ENCODE results near the gene RASSF10. TPM values are rescaled to one million over a fixed set of nuclear protein-coding genes. Genes with fewer than 3 reads are reported as not detected.

Gene RASSF10
- total and polyA plus RNA-seq, 8 donors: 2.0 to 22.2 (median 15.6) TPM

DNA sequence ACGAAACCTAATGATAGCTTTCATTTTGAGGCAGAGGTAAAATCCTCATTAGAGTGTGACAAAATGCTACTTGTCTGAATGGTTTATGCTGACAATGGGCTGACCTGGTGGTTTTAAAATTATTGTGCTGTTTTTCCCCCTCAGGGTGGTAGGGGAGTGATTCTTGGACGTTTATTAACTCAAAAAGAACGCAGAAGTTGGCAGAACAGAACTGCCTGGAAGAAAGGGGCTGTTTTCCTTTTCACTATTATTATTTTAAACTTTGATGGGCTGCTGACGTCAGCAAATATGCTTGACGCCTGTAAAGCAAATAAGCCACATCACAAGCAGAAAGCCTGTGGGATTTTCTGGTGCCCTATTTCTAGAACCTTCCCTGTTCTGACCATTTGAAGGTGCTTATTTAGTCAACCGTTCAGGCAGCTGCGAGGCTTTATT is 4.0 kb downstream of the RASSF10 start:
- H3K9me3 ChIP-seq: no peaks in the 10 kb centered on the region
- H3K4me3 ChIP-seq: no peak overlapping the region
- TF ChIP-seq, protein P1, sequence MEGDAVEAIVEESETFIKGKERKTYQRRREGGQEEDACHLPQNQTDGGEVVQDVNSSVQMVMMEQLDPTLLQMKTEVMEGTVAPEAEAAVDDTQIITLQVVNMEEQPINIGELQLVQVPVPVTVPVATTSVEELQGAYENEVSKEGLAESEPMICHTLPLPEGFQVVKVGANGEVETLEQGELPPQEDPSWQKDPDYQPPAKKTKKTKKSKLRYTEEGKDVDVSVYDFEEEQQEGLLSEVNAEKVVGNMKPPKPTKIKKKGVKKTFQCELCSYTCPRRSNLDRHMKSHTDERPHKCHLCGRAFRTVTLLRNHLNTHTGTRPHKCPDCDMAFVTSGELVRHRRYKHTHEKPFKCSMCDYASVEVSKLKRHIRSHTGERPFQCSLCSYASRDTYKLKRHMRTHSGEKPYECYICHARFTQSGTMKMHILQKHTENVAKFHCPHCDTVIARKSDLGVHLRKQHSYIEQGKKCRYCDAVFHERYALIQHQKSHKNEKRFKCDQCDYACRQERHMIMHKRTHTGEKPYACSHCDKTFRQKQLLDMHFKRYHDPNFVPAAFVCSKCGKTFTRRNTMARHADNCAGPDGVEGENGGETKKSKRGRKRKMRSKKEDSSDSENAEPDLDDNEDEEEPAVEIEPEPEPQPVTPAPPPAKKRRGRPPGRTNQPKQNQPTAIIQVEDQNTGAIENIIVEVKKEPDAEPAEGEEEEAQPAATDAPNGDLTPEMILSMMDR (IDR thresholded peaks at IDR 0.05): no peak
- intact Hi-C loops (cut with DNase I): no loop called here
- H3K36me3 ChIP-seq: no peaks in the 10 kb centered on the region
- peaks cover 53 to 92% of the 10 kb centered on the region in 2 donors for H3K27me3 ChIP-seq
- H3K4me1 ChIP-seq: peaks cover 4 to 17% of the 10 kb centered on the region in 2 donors
- ATAC-seq (no peak), DNase-seq (peak in 1 of 4 donors; percentile 24)
- H3K27ac ChIP-seq: no peak overlapping the region

DNA sequence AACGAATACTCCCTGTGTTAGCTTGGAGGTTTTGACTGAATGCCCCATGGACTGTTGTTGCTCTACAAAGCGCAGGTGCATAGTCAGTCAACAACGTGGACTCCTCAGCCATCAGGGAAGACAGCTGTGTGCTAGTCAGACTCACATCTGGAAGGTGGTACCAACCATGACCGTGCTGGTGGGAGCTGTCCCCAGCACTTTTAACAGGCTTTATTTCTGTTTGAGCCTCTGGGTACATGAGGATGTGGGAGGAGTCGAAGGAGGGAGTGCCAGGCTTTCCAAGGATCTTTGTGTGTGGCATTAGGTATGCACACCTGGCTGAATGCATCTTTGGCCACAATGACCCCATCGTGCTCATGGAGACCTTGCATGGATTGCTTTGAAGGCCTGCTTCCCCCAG is 6.6 kb downstream of the RASSF10 start:
- DNase-seq: no peak
- H3K4me3 ChIP-seq: no peak overlapping the region
- no peaks in the 10 kb centered on the region for H3K36me3 ChIP-seq
- ATAC-seq: no peak
- H3K9me3 ChIP-seq: no peaks in the 10 kb centered on the region
- intact Hi-C loops (cut with DNase I): no loop called here
- no peak overlapping the region for H3K27ac ChIP-seq
- H3K27me3 ChIP-seq: peaks cover 26 to 65% of the 10 kb centered on the region in 2 donors
- TF ChIP-seq, protein P1 (IDR thresholded peaks at IDR 0.05): no peak
- no peaks in the 10 kb centered on the region for H3K4me1 ChIP-seq

DNA sequence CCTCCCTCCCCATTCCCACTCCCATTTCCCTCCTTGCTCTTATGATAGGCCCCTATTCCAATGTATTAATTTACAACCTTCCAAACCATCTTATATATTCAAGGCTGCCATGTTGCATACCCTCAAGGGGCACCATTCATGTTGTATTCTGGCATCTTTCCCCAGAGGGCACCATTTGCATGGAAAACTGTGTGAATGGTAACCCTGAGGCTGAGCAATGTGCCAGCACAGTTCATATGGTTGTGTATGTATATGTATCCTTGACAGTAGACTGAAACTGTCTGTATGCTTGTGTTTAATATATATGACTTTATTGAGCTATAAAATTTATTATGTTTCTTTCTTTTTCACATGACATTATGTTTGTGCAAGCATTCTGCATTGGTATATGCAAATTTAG is 7.3 kb downstream of the RASSF10 start:
- no peak for DNase-seq
- Histone ChIP-seq H3K27ac (no peak overlapping the region), H3K9me3 (no peaks in the 10 kb centered on the region), H3K36me3 (no peaks in the 10 kb centered on the region), H3K27me3 (peaks cover 22 to 59% of the 10 kb centered on the region in 2 donors), H3K4me1 (no peaks in the 10 kb centered on the region), H3K4me3 (no peak overlapping the region)
- TF ChIP-seq, protein P1 (IDR thresholded peaks at IDR 0.05): no peak
- intact Hi-C loops (cut with DNase I): no loop called here
- no peak for ATAC-seq

DNA sequence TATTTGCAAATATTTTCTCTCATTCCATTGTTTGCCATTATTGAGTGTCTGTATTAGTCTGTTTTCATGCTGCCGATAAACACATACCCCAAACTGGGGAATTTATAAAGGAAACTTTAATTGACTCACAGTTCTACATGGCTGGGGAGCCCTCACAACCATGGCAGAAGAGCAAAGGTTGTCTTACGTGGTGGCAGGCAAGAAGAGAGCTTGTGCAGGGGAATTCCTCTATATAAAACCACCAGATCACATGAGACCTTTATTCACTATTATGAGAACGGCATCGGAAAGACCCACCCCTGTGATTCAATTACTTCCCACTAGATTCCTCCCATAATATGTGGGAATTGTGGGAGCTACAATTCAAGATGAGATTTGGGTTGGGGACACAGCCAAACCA is 10.2 kb downstream of the RASSF10 start:
- TF ChIP-seq, protein P1 (IDR thresholded peaks at IDR 0.05): no peak
- Histone ChIP-seq H3K27me3 (peaks cover 0 to 30% of the 10 kb centered on the region in 2 donors), H3K4me1 (no peaks in the 10 kb centered on the region), H3K36me3 (no peaks in the 10 kb centered on the region), H3K4me3 (no peak overlapping the region), H3K9me3 (no peaks in the 10 kb centered on the region), H3K27ac (no peak overlapping the region)
- ATAC-seq (no peak), DNase-seq (no peak)
- intact Hi-C loops (cut with DNase I): no loop called here

DNA sequence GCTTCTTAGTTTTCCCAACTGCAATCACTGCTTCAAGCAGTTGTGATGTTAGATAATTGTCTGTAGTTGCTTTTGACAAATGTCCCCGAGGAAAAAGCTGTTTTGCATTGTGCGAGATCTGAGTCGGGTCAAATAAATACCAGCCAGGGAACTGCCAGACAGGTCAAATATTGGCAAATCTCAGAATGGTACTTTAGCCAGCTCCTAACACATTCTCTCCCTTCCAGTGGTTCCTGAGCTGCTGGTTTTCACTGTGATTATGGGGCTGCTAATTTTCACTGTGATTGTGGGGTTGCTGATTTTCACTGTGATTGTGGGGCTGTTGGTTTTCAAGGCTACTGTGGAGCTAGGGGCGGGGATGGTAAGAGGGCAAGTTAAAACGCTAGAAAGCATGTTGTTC is 14.3 kb downstream of the RASSF10 start:
- Histone ChIP-seq H3K4me3 (no peak overlapping the region), H3K27me3 (no peaks in the 10 kb centered on the region), H3K9me3 (no peaks in the 10 kb centered on the region), H3K4me1 (no peaks in the 10 kb centered on the region), H3K36me3 (no peaks in the 10 kb centered on the region), H3K27ac (no peak overlapping the region)
- no peak for DNase-seq
- TF ChIP-seq, protein P1 (IDR thresholded peaks at IDR 0.05): no peak
- intact Hi-C loops (cut with DNase I): no loop called here
- no peak for ATAC-seq

Data from left lung (tissue), 10 donors.